PC-3 (cell line): Measurements from ENCODE around the gene HECTD2. TPM values are rescaled to one million over a fixed set of nuclear protein-coding genes. Genes with fewer than 3 reads are reported as not detected.

Experiments
- ATAC-seq: fragments of 200-7000 bp; cut with Tn5 transposase; 2 replicates; pipeline ENCODE4 v1.9.1; 2020; ENCODE audit warnings: mild to moderate bottlenecking, moderate library complexity
- BruUV-seq: library from RNA; stranded (reverse); fragments of 400-500 nt; replicated peaks from 2 replicates; lab custom pipeline; 2021; lab: Mats Ljungman, UMichigan
- CTCF ChIA-PET: fragments of 300-600 bp; sonication (Branson Sonifier 250); formaldehyde crosslinking; loops from one replicate; lab custom pipeline; 2022; ENCODE audit warnings: antibody characterized with exemption; lab: Charles Lee
- POLR2A ChIA-PET: fragments of 300-600 bp; sonication (Branson Sonifier 250); formaldehyde crosslinking; loops from one replicate; lab custom pipeline; 2022; ENCODE audit warnings: antibody characterized with exemption; ENCODE audit not compliant: unreplicated experiment; lab: Charles Lee
- DNase-seq: peaks from one replicate; pipeline ENCODE4 v3.0.0-alpha.2; 2015
- H2AFZ ChIP-seq: fragments of 300-600 bp; sonication (generic); 2 replicates; pipeline ENCODE4 v1.6.0; 2016; ENCODE audit warnings: antibody characterized with exemption, low read length
- H3F3A ChIP-seq: fragments of 300-600 bp; sonication (generic); one replicate; pipeline ENCODE4 v1.6.0; 2017; ENCODE audit warnings: antibody characterized with exemption, low read length, control low read depth, mild to moderate bottlenecking; ENCODE audit not compliant: unreplicated experiment
- H3K27ac ChIP-seq: fragments of 300-600 bp; sonication (generic); 2 replicates; pipeline ENCODE4 v1.5.1; 2016; ENCODE audit warnings: mild to moderate bottlenecking, low read length
- H3K27me3 ChIP-seq: fragments of 300-600 bp; sonication (generic); 2 replicates; pipeline ENCODE4 v1.6.1; 2016; ENCODE audit warnings: low read length, mixed read lengths
- H3K36me3 ChIP-seq: fragments of 300-600 bp; sonication (generic); 2 replicates; pipeline ENCODE4 v1.6.1; 2016; ENCODE audit warnings: low read depth, mixed run types, low read length, mixed read lengths
- H3K4me1 ChIP-seq: fragments of 300-600 bp; sonication (generic); 2 replicates; pipeline ENCODE4 v1.5.1; 2016; ENCODE audit warnings: low read length; ENCODE audit not compliant: insufficient read depth
- H3K4me2 ChIP-seq: fragments of 300-600 bp; sonication (generic); 2 replicates; pipeline ENCODE4 v1.6.0; 2016; ENCODE audit warnings: low read length
- H3K4me3 ChIP-seq: fragments of 300-600 bp; sonication (generic); 2 replicates; pipeline ENCODE4 v1.5.1; 2016; ENCODE audit warnings: mild to moderate bottlenecking, low read length, mixed read lengths
- H3K79me2 ChIP-seq: fragments of 300-600 bp; sonication (generic); 2 replicates; pipeline ENCODE4 v1.6.1; 2017; ENCODE audit warnings: low read length, mixed read lengths
- H3K9ac ChIP-seq: fragments of 300-600 bp; sonication (generic); 2 replicates; pipeline ENCODE4 v1.6.0; 2016; ENCODE audit warnings: mild to moderate bottlenecking, low read length
- H3K9me2 ChIP-seq: fragments of 300-600 bp; sonication (generic); replicated peaks from 2 replicates; pipeline ENCODE4 v1.6.1; 2016; ENCODE audit warnings: mixed run types, low read length, mixed read lengths
- H3K9me3 ChIP-seq: fragments of 300-600 bp; sonication (generic); 2 replicates; pipeline ENCODE4 v1.6.1; 2016; ENCODE audit warnings: low read length, mixed read lengths
- H4K20me1 ChIP-seq: fragments of 300-600 bp; sonication (generic); 2 replicates; pipeline ENCODE4 v1.6.1; 2016; ENCODE audit warnings: low read length, mixed read lengths
- EZH2 ChIP-seq: fragments of 300-600 bp; sonication (generic); IDR thresholded peaks from one replicate; pipeline ENCODE4 v1.6.1; 2017; ENCODE audit warnings: antibody characterized with exemption, mild to moderate bottlenecking, low read length; ENCODE audit not compliant: unreplicated experiment
- EZH2phosphoT487 ChIP-seq: fragments of 300-600 bp; sonication (generic); IDR thresholded peaks from 2 replicates; pipeline ENCODE4 v1.6.1; 2018; ENCODE audit warnings: mild to moderate bottlenecking, antibody characterized with exemption, low read length, borderline replicate concordance
- intact Hi-C: fragments of 100-400 bp; cut with micrococcal nuclease; formaldehyde crosslinking; loops from 2 replicates; pipeline ENCODE4 v1.9.0; 2023
- total RNA-seq: library from RNA; depleted of rRNA; stranded (reverse); fragments of >200 nt; gene quantifications from 2 replicates; pipeline ENCODE4 v1.2.3, GENCODE V29; 2014
- TF ChIP-seq, protein P1 (sequence below): fragments of 300-600 bp; sonication (generic); conservative IDR thresholded peaks from 2 replicates; pipeline ENCODE4 v1.5.1; 2017; ENCODE audit warnings: antibody characterized with exemption, low read depth, mild to moderate bottlenecking, low read length

The HECTD2 gene
- total RNA-seq, 1 experiment from 2014 or later, result 2.9 TPM

DNA sequence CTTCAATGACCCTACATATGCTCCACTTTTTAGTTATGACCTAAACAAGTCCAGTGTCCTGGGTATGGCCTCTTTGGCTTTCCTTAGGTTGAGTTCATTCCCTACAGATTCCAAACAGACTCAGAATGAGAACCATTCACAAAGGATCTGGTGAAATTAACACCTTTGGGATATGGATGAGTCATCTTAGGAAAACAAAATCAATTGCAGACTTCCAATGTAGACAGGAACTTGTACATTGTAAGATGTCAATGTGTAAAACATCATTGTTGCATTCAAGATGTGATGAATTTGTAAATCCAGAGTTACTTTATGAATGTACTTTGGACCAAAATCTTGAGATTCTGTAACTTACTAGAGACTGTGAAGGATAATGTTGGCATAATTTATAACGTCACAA, 43.4 kb upstream of the HECTD2 start:
- Histone ChIP-seq H3K9ac (no peak overlapping the region), H4K20me1 (no peaks in the 10 kb centered on the region), H3K79me2 (no peaks in the 10 kb centered on the region), H3K4me1 (no peaks in the 10 kb centered on the region), H3K4me2 (no peak overlapping the region), H3K36me3 (no peaks in the 10 kb centered on the region), H3K9me2 (no peaks in the 10 kb centered on the region), H2AFZ (no peak overlapping the region), H3K27me3 (no peaks in the 10 kb centered on the region), H3K27ac (no peak overlapping the region), H3K4me3 (no peak overlapping the region), H3K9me3 (no peaks in the 10 kb centered on the region), H3F3A (no peaks in the 10 kb centered on the region)
- no peak for ATAC-seq
- no TSS peak for BruUV-seq
- ChIA-PET CTCF (no interaction called here), POLR2A (no interaction called here)
- TF ChIP-seq EZH2 (no peak), EZH2phosphoT487 (no peak)
- TF ChIP-seq, protein P1, sequence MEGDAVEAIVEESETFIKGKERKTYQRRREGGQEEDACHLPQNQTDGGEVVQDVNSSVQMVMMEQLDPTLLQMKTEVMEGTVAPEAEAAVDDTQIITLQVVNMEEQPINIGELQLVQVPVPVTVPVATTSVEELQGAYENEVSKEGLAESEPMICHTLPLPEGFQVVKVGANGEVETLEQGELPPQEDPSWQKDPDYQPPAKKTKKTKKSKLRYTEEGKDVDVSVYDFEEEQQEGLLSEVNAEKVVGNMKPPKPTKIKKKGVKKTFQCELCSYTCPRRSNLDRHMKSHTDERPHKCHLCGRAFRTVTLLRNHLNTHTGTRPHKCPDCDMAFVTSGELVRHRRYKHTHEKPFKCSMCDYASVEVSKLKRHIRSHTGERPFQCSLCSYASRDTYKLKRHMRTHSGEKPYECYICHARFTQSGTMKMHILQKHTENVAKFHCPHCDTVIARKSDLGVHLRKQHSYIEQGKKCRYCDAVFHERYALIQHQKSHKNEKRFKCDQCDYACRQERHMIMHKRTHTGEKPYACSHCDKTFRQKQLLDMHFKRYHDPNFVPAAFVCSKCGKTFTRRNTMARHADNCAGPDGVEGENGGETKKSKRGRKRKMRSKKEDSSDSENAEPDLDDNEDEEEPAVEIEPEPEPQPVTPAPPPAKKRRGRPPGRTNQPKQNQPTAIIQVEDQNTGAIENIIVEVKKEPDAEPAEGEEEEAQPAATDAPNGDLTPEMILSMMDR, result no peak
- DNase-seq, result no peak
- intact Hi-C loops, result no loop called here

DNA sequence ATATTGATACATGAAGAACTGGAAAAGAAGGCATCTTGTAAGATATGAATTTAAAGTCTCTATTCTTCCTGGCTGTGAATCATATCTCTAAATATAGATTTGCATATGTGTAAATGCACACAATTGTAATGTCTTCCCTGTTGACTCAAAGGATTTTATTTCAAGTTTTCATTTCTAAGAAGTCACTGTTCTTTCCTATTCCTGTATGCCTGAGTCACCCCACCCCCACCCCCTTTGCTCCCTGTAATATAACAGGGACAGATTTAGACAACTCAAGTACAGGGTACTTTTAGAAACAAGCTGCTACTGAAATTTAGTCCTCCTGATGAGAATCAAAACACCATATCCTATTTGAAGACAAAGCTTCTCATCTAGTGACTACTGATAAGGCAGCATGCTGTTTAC, 43.0 kb upstream of the HECTD2 start:
- no peaks in the 10 kb centered on the region for H3K4me1 ChIP-seq
- no peak overlapping the region for H3K4me3 ChIP-seq
- H3K9me3 ChIP-seq, result no peaks in the 10 kb centered on the region
- intact Hi-C loops, result no loop called here
- H4K20me1 ChIP-seq, result no peaks in the 10 kb centered on the region
- H3K79me2 ChIP-seq, result no peaks in the 10 kb centered on the region
- H3F3A ChIP-seq, result no peaks in the 10 kb centered on the region
- H3K9me2 ChIP-seq, result no peaks in the 10 kb centered on the region
- ChIA-PET CTCF (no interaction called here), POLR2A (no interaction called here)
- H3K36me3 ChIP-seq, result no peaks in the 10 kb centered on the region
- no peak overlapping the region for H3K27ac ChIP-seq
- DNase-seq (no peak), ATAC-seq (no peak)
- no peak overlapping the region for H2AFZ ChIP-seq
- no peaks in the 10 kb centered on the region for H3K27me3 ChIP-seq
- BruUV-seq, result no TSS peak
- TF ChIP-seq EZH2phosphoT487 (no peak), EZH2 (no peak)
- TF ChIP-seq, protein P1, result no peak
- no peak overlapping the region for H3K9ac ChIP-seq
- H3K4me2 ChIP-seq, result no peak overlapping the region

DNA sequence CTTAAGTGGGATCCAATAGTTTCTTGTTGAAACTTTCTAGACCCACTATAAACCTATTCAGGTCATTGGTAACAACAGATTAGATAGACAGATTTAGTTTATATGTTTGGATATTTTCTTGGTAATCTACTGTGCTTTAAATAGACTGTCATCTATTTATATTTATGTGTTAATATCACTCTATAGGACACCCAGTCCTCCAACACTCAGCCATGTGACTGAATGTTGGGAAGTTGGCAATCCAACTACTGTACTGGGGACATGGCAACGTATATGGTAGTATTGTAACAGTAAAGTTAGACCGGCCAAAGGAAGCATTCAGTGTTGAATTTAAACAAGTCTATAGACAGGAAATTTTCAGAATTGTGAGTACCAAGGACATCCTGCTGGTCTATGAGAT, 42.6 kb upstream of the HECTD2 start:
- Histone ChIP-seq H2AFZ (no peak overlapping the region), H3K9me2 (no peaks in the 10 kb centered on the region), H3K79me2 (no peaks in the 10 kb centered on the region), H4K20me1 (no peaks in the 10 kb centered on the region), H3K4me1 (no peaks in the 10 kb centered on the region), H3K9me3 (no peaks in the 10 kb centered on the region), H3F3A (no peaks in the 10 kb centered on the region), H3K4me2 (no peak overlapping the region), H3K9ac (no peak overlapping the region), H3K4me3 (no peak overlapping the region), H3K36me3 (no peaks in the 10 kb centered on the region), H3K27me3 (no peaks in the 10 kb centered on the region), H3K27ac (no peak overlapping the region)
- ChIA-PET POLR2A (no interaction called here), CTCF (no interaction called here)
- TF ChIP-seq, protein P1, result no peak
- no peak for TF ChIP-seq EZH2phosphoT487
- no peak for TF ChIP-seq EZH2
- DNase-seq (no peak), ATAC-seq (no peak)
- BruUV-seq, result no TSS peak
- intact Hi-C loops, result no loop called here
